T-helper 1 cell treated with Interleukin-12 subunit alpha and Interleukin-12 subunit beta and Interleukin-4 antibody, amounts not matched to agents 30 μg/mL and 1 μg/mL, for 36 hours (primary cell): ENCODE data around the gene CCSAP.

Source experiments
- H3K27ac Mint-ChIP-seq: one replicate; pipeline ENCODE4 v1.8.0; 2021; ENCODE audit warnings: mild to moderate bottlenecking, mixed read lengths
- H3K27me3 Mint-ChIP-seq: one replicate; pipeline ENCODE4 v1.8.0; 2021; ENCODE audit warnings: low read depth, mixed read lengths
- H3K36me3 Mint-ChIP-seq: one replicate; pipeline ENCODE4 v1.8.0; 2021; ENCODE audit warnings: low read depth, mixed read lengths
- H3K4me1 Mint-ChIP-seq: one replicate; pipeline ENCODE4 v1.8.0; 2021; ENCODE audit warnings: low read depth, mixed read lengths
- H3K4me3 Mint-ChIP-seq: one replicate; pipeline ENCODE4 v1.8.0; 2021; ENCODE audit warnings: mild to moderate bottlenecking, moderate library complexity, mixed read lengths
- H3K9me3 Mint-ChIP-seq: one replicate; pipeline ENCODE4 v1.8.0; 2021; ENCODE audit warnings: mixed read lengths

The CCSAP gene

DNA sequence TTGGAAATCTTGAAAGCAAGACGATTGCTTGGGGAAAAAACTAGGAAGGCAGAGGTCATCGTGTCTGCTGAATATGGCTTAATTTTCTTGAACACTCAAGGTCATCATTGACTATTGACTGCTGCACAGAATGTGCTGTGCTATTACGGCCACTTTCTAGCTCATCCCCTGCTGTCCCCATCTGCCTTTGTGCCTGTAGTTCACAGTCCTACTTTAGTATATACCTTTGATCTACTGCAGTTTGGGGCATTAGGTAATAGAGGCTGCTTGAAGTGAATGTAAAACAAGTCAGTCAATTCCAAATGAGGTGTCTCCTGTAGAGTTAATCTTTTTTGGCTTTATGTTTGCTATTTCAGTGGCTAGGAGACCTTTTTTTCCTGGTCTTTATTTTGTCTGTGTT is 63.6 kb downstream of the CCSAP start:
- no peak overlapping the region for H3K27ac Mint-ChIP-seq
- peaks cover 13% of the 10 kb centered on the region for H3K36me3 Mint-ChIP-seq
- H3K27me3 Mint-ChIP-seq = no peaks in the 10 kb centered on the region
- H3K4me3 Mint-ChIP-seq = no peak overlapping the region
- H3K4me1 Mint-ChIP-seq = peaks cover 13% of the 10 kb centered on the region
- peaks cover 9% of the 10 kb centered on the region for H3K9me3 Mint-ChIP-seq

DNA sequence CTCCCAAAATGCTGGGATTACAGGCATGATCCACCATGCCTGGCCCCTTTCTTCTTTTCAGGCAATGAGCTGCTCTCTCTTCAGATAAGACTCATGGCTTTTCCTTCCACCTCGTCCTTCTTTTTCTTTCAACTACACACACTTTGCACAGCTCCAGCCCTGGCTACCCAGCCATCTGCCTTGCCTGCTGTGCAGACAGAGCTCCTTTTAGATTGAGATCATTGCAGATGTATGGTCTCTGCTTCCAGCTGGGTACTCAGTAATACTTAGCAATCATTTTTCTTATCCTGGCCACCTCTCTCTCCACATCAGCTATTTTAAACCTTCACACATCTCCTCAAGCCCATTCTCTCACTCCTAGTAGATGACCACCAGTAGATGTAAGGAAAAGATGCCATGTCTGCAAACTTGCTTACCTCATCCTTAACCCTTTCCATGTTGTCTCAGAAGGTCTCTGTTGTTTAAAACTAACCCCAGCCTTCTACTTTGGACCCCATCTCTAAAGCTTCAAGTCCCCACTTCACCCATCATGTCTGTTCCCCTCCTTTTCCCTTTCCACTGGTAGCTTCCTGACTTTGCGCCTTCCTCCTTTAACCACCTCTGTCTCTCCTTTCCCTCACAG is 64.6 kb downstream of the CCSAP start:
- Mint-ChIP-seq H3K4me3 (no peak overlapping the region), H3K27ac (no peak overlapping the region), H3K9me3 (peaks cover 9% of the 10 kb centered on the region), H3K27me3 (no peaks in the 10 kb centered on the region), H3K4me1 (peaks cover 14% of the 10 kb centered on the region), H3K36me3 (peaks cover 13% of the 10 kb centered on the region)

DNA sequence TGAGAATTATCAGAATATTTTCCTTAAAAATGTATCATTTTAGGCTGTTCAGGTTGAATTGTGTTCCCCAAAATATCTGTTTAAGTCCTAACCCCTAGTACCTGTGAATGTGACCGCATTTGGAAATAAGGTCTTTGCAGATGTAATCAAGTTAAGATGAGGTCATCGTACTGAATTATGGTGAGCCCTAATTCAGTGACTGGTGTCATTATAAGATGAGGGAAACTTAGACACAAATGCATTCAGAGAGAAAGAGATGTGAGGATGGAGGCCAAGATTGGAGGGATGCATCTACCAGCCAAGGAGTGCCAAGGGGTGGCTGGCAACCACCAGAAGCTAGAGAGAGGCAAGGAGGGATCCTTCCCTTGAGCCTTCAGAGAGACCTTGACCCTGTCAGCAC is 67.8 kb downstream of the CCSAP start:
- Mint-ChIP-seq H3K27me3 (no peaks in the 10 kb centered on the region), H3K27ac (no peak overlapping the region), H3K4me3 (no peak overlapping the region), H3K4me1 (peaks cover 21% of the 10 kb centered on the region), H3K36me3 (peaks cover 12% of the 10 kb centered on the region), H3K9me3 (no peaks in the 10 kb centered on the region)

DNA sequence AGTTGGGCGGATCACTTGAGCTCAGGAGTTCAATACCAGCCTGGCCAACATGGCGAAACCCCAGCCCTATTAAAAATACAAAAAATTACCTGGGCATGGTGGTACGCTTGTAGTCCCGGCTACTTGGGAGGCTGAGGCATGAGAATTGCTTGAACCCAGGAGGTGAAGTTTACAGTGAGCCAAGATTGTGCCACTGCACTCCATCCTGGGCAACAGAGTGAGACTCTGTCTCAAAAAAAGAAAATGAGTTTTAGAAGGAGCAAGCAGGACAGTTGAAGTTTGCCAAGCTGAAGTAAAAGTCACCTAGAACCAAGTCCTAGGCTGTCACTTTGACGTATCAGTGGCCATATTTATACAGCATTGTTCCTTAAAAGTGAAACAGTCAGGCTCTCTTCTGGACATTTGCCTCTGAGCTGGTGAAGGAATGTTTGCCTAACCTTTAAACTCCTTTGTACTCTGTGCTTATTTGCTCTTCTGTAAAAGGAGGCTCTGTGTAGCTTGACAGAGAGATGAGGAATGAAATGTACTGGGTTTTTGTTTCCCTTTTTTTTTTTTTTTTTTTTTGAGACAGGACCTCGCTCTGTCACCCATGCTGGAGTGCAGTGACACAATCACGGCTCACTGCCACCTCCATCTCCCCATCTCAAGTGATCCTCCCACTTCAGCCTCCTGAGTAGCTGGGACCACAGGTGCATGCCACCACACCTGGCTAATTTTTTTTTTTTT is 69.2 kb downstream of the CCSAP start:
- Mint-ChIP-seq H3K4me3 (no peak overlapping the region), H3K27me3 (no peaks in the 10 kb centered on the region), H3K36me3 (peaks cover 12% of the 10 kb centered on the region), H3K4me1 (peaks cover 21% of the 10 kb centered on the region), H3K27ac (no peak overlapping the region), H3K9me3 (no peaks in the 10 kb centered on the region)

DNA sequence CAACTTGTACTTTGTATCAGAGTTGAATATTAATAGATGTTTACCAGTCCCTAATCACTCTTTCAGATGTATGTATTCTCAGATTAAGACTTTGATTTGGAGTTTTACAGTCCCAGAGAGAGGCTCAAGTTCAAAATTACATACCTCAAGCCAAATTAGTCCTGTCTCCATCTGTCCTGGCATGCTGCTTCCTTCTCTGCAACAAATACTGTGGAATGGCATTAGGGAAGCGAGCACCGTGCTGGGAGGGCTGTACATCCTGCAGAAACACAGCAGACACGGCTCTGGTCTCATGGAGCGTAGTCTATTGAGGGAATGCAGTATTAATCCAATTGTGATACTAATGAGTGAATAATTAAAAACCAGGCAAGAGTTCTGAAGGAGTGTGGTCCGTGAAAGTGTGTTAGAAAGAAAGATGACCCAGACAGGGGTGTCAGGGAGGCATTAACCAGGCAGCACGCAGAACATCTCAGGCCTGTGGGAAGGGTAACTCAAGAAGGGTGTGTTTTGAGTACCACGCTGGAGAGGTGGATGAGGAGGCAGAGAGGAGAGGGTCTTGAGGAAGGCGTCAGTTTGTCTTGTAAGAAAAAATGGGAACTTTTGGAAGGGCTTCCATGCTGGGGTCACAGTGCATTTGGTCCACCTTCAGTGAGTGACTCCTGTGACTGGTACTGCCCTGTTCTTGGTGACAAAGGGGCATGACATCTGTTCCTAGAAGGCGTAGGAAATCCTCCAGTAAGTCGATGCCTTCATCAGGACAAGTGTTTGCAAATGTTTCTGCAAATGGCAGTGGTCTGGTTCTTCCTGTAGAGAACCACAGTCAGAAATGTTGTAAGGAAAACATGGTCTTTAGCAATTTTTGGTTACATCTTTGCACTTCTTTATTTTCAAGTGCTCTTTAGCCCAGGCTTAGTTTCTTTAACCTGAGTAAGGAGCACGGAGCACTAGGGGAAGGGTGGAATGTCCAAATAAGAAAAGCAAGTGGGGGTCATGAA is 70.4 kb downstream of the CCSAP start:
- Mint-ChIP-seq H3K27ac (no peak overlapping the region), H3K36me3 (peaks cover 12% of the 10 kb centered on the region), H3K9me3 (no peaks in the 10 kb centered on the region), H3K4me3 (peak overlapping the region; percentile 96), H3K4me1 (peaks cover 21% of the 10 kb centered on the region), H3K27me3 (no peaks in the 10 kb centered on the region)

DNA sequence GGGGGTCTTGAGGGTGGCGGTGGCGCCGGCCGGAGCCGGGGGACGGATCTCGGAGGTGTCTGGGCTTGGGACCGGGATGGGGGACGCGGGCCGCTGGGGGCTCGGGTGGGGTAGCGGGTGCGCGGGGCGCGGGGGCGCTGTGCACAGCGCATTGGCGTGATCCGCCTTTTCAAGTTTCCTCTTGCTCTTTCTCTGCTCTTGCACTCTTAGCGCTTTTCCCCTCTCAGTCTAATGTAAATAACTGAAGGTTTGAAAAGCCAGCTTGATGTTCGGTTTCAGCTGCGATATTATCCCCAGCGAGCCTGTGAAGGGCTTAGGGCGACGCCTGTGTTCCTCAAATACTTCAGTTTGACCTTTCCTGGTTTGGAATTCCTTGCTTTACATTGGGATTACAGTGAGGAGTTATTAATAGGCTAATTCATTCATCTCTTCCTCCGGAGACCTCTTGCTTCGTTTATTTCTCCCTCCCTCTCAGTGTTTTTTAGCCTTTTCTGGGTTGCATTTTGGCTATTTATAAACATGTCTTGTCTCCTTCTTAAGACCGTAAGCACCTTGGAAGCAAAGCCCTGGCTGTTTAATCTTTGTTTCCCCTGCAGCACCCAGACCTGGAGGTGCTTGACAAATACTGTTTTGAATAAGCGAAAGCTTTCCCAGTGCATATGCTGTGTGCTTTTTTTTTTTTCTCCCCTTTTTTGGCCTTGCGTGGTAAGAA is 71.2 kb downstream of the CCSAP start:
- peaks cover 23% of the 10 kb centered on the region for H3K4me1 Mint-ChIP-seq
- H3K27me3 Mint-ChIP-seq = no peaks in the 10 kb centered on the region
- H3K9me3 Mint-ChIP-seq = peaks cover 5% of the 10 kb centered on the region
- H3K27ac Mint-ChIP-seq = peak overlapping the region; percentile 72
- peak overlapping the region; percentile 96 for H3K4me3 Mint-ChIP-seq
- H3K36me3 Mint-ChIP-seq = peaks cover 12% of the 10 kb centered on the region
